ENCODE results near the gene MPL.
"Not testable (repeated sequence)": the region's sequence is repeated elsewhere in the genome, so short reads cannot be mapped to it uniquely, and the experiment has no call there.

Gene MPL

DNA sequence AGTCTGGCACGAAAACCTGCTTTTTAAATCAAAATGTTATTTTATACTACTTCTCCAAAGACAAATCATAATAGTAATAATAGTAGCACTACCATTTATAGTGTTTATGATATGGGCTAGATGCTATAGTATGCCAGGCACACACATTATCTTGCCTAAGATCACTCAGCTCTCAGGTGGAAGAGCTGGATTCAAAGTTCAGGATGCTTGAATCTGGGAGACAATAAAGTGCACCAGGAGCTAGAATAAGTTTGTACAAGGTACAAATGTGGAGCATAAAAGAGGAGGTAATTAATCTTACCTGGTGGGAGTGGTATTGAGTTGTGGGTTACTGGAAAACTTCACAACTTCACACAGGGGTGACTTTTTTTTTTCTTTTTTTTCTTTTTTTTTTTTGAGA, 40.2 kb downstream of the MPL start:
- no peak for DNase-seq (ENCODE audit: low read depth)

DNA sequence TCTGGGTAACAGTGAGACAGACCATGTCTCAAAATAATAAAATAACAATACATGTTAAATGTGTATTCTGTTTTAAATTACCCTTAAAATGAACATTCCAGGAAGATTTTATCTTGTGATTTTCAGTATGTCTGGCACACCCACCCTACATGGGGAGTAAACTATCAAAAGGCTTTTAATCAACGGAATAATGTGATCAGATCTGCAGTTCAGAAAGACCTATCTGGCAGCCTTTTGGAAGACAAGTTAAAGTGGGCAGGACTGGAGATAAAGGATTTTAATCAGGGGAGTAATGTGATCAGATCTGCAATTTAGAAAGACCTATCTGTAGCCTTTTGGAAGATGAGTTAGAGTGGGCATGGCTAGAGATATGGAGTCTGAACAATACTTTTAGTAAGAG, 41.9 kb downstream of the MPL start:
- no peak for DNase-seq (ENCODE audit: low read depth)

DNA sequence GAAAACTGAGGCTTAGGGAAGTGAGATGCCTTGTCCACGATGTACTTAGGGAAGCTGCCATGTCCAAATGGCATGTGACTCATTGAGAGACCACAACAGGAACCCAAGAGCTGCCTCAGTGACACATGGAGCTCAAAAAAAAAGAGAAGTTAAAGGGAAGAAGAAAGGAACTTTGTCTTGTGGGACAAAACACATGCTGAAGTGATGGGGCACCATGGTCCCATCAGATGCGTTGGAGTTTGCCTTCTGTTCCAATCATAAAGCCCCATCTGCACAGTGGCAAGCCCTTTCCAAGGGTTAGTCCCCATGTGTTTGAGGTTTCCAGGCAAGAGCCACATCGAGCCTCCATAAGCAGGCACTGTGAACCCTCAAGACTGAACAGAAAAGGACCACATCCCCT, 44.0 kb downstream of the MPL start:
- no peak for DNase-seq (ENCODE audit: low read depth)

DNA sequence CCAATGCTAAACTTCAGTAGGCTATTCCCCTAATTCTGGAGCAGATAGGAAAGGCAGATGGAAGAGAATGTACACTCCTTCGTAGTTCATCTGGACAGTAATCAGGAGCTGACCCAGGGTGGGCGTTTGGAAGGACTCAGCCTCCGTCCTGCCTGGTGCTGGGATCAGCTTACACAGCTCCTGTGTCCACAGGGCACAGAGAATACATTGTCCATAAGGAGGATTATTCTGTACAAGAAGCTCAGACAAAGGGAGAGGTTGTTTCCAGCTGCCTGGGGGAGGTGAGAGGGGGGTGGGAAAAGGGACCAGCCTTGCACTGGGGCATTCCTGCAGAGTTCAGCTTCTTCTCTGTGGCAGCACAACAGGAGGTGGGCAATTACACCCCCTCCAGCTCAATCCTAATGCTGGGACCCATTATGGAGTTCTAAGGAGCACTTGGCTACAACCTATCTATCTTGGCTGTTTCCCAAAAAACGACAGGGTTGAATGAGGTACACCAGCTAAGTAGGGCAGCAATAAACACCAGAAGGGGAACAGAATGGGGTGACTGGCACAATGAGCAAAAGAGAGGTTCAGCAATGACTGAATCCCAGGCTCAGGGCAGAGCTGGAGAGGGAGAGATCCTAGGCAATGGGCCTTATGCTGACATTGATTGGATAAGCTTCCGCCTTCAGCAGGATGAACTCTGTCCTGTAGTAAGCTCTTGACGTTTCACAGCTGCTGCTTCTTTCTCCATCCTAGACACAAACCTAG, 44.6 kb downstream of the MPL start:
- DNase-seq (ENCODE audit: low read depth) = no peak

DNA sequence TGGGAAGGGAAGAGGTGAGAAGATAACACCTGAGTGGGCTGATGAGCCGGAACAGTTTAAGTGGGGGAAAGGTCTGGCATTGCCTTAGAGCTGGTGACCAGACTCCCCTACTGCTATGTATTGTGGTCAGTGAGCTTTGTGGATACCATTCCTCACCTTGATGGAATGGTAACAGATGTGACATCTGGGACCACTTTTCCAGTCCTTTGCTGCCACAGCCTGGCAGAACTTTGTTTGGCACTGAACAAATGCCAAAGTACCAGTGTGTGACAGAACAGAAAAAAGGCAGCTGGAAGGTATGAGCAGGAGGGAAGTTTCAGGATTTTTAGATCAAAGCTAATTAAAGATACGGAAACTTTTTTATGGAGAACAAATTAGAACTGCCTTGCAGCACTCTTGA, 45.8 kb downstream of the MPL start:
- no peak for DNase-seq (ENCODE audit: low read depth)

DNA sequence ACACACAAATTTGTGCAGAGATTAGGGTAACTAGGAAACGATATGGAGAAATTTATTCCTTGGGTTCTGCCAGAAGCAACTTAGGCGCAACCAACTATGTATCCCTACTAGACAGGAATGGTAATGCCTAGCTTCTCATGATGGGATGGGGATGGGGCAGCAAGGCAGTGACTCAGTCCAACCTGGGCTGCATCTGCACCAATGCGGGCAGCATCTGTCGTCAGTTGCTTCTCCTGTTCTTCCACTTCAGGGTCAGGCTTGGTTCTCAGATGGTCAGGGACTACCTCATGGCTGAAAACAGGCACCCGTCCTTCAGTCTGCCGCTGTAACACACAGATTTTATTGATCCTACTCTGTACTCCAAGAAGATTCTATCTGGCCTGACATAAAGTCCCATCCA, 49.1 kb downstream of the MPL start:
- DNase-seq (ENCODE audit: low read depth) = no peak

DNA sequence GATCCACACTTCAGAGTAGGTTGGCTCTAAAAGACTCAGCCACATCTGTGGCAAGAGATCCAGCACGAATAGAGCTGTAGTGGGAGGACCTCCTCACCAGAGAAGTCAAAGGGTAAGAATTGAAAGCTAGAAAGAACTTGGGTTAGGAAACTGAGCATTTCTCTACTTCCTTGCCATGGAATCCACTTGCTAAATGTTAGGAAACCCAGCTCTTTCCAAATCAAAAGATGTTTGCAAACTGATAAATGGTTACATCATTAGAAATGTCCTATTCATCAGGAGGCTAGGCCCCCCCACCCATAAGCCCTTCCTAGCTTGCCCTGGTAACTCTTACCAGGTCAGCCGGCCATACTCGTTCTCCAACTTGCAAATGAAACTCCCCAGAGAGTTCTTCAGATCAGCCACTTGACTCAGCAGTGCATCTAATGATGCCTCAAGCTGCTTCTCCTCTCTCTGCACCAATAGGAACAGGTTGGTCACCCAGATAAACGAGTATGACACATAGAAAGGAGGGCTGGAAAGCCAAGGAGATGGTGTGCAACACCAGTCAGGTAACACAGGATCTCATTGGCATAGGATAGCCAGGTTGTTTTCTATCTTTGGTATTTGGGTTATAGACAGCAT, 50.5 kb downstream of the MPL start:
- DNase-seq (ENCODE audit: low read depth) = no peak

DNA sequence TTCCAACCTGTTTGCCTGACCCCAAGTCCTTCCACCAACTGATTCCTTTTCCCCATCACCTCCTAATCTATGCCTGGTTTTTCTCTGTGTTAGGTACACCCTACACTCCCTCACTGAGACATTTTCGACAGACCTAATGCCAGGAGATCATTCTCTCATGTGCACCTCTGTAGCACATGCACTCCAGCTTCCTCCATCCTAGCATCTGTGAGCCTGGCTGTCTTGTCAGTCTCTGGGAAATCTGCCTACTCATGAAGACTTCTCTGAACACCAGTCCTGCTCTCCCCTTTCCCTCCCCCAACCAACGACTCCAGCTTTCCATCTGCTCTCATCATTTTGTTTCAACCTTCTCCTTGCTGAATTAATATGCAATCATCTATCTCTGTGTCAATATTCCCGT, 51.0 kb downstream of the MPL start:
- no peak for DNase-seq (ENCODE audit: low read depth)

DNA sequence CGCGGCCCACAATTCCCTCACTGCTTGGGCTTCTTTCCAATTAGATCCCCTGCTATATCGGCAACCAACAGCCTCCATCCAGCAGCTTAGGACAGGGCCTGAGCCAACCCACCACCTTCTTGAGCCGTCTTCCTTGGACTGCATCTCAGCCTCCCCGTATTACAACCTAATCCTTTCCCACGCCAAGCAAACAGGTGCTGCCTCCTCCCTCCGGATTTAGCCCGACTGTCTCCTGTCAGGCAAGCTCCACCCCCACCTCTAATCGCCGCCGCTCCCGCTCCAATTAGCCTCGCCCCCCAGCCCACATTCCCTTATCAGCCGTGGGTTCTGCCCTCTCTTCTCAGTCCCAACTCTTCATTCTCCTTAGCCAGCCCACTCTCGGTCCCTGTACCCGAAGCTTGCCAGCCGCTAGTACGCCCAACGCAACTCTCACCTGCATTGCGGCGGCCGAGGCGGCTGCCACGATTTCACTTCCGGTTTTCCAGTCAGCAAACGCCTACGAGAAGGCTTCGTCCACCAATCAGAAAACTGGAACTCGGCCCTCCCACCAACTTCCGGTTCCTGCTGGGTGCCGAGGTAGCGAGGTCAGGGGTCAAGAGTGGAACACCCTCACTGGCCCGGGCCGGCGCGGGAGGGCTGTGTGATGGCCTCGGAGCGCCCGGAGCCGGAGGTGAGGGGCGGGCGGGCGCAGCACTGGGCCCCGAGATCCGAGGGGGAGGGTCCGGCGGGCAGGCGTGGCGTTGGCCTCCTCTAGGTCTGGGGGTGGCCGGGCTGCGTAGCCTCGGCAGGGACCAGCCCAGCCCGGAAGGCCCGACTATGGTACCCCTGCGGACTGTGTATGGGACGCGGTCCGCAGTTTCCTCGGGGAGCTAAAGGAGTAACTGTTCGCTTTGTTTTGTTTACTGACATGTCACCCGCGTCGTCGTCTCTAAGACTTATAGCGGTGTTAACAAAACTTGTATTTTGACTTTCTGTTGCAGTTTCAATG, 52.0 kb downstream of the MPL start, which contains the start of the genes MED8 and SZT2:
TSS of gene MED8 (minus strand) at position 475 of the 988 bp plus-strand sequence. CDS start at position 439, 36 bp downstream.
TSS of gene SZT2 (plus strand) at position 574 of the 988 bp plus-strand sequence. CDS start at position 644, 70 bp downstream.
- DNase-seq (ENCODE audit: low read depth) = peak; percentile 83

DNA sequence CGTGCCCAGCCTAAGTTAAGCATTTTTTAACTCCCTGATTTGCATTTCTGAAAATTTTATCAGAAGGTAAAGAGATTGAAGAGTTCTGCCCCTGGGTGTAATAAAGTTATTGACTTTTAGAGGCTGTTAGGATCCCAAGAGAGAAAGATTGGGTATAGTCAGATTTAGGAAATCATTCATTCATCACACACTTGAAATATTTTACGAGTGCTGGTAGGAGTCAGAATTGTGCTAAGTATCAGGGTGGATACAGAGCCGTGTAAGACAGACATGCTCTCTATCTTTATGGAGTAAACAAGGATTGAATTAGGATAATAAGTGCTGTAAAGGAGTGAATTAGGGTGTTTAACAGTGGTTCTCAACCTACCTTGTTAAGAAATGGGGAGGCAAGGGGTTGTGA, 55.1 kb downstream of the MPL start:
- no peak for DNase-seq (ENCODE audit: low read depth)

DNA sequence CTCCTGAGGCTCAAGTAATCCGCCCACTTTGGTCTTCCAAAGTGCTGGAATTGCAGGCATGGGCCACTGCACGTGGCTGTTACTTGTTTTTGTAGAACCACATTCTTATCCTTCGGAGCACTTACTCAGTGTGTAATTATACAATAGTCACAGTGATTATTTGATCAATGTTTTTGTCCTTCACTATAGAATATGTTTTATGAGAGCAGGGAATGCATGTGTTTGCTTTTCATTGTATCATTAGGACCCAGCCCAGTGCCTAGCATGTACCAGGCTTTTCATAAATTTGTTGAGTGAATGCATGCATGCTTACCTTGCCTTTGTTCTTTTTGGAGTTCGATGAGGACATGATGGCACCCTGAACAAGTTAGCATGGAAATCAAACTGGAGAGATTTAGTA, 57.9 kb downstream of the MPL start:
- no peak for DNase-seq (ENCODE audit: low read depth)

DNA sequence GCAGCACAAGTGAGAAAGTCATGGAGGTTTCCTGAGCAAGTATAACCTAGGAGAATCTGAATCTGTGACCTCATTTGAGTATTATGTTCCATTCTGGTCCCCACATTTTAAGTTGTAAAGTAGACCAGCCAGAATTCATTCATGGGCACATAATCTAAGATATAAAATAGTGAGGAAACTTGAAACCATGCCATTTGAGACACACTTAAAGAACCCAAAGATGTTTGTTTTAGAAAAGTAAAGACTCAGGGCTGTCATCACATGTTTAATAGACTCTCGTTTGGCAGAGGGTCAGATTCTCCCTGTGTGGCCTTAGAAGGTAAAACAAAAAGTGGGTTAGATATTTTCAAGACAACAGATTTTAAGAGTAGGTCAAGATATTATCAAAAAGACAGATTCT, 58.4 kb downstream of the MPL start:
- no peak for DNase-seq (ENCODE audit: low read depth)

DNA sequence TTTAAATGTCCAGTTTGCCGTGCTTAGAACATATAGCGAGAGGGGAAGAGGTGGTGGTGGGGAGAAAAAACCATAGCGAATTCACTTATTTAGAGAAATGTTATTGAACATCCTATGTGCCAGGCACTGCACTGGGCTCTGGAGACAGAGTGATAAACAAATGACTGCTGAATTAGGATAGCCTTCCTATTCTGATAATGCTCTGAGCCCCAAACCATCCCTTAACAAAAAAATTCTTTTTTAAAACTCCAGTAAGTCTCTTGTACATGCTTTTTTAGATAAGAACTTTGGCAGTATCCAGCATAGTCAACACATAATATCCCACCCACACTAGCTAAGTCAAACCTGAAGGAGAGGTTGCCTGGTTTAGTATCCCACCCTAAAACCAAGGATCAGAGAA, 60.6 kb downstream of the MPL start:
- DNase-seq (ENCODE audit: low read depth) = no peak

DNA sequence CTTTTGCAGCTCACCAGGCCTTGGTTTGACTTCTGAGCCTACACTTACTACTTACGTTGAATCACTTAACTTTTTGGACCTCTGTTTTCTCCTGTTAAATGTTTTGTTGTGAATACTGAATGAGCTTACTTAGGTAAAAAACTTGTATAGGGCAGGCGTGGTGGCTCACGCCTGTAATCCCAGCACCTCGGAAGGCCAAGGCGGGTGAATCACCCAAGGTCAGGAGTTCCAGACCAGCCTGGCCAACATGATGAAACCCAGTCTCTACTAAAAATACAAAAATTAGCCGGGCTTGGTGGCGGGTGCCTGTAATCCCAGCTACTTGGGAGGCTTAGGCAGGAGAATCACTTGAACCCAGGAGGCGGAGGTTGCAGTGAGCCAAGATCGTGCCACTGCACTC, 62.8 kb downstream of the MPL start:
- DNase-seq (ENCODE audit: low read depth) = not testable (repeated sequence)

DNA sequence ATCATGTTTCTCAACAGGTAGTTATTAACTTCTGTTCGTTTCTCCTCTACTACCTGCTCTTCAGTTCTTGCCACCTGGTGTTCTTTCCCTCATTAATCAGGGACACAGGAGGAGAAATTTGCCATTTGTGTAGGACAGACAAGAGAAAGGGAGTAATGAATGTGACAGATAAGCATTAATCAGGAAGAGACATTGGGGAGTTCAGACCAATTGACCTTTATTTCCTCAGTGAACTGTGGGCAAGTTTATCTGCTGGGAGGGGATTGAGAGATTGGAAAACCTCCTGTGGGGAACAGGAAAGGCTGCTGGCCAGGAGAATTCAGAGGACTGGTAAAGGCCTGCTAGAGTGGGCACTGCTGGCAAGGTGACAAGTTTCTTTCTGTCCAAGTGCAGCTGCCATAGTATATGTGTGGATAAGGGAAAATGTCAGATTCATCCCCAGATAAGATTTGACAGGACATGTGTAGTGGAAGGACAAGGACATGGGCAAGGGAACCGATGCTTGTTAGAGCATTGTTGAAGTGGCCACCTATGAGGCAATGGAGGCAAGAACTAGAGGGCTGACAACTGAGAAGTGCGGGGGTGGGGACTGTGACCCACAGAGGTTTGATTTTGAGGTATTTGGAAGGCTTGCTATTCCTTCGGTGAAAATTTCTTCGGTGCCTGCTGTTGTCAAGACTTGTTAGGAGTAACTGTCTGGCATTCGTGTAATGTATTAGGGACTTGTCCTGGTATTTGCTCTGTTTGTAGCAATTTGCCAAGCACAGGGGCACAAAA, 64.7 kb downstream of the MPL start:
- no peak for DNase-seq (ENCODE audit: low read depth)

All from stimulated activated CD8-positive, alpha-beta memory T cell treated with anti-CD3 and anti-CD28 coated beads, Interleukin-12 subunit alpha, Interleukin-12 subunit beta, amount 100 ng/mL, for 4 hours (primary cell).